Heart left ventricle (tissue), 13 donors: ENCODE measurements around the gene SLC8A3.

ENCODE experiments used
- POLR2A ChIP-seq, 2 donors: fragments of 450-650 bp; IDR thresholded peaks; one replicate each; pipeline ENCODE4 v1.6.1; 2017; ENCODE audit warnings: antibody characterized with exemption in 2 of 2, mild to moderate bottlenecking in 2 of 2, moderate library complexity in 2 of 2
- TF ChIP-seq, protein P1 (sequence below), 12 donors: fragments of 200-600 bp; sonication (generic) in 4 of 12; IDR thresholded peaks; one replicate each; pipeline versions ENCODE4 v1.5.0 to v1.8.0; 2018 to 2022; ENCODE audit warnings: antibody characterized with exemption in 12 of 12, mild to moderate bottlenecking in 5 of 12
- donor health status: ischemic (EF 13 %, LVEDD 7.1; RV severe dilation, severe dysfunction).
- donor health status: DM: no; HTN: yes; CAD: no.
- donor health status: DM: no; HTN: no; CAD: no.
- donor health status: ischemic (EF 25% LVEDD 6.9; RV normal size, moderate dysfunction).
- donor health status: ischemic (EF 25% LVEDD 5.7; RV mildly dilated, moderate dysfunction).
- donor health status: ischemic (EF 35%, LVEDD 5.7; RV mildly dilated, moderate dysfunction).
- donor health status: nonischemic (EF 11% LVEDD 7.7; RV severe dilation, severe dysfunction).
- donor health status: DM: yes; HTN: yes; CAD: no.
- donor health status: PGD.
- donor health status: ischemic (EF 29% LVEDD 5.4; RV normal size, mild dysfunction).
- donor health status: nonischemic (EF 23%, LVEDD 6.1; RV moderate dilation, normal function).

DNA sequence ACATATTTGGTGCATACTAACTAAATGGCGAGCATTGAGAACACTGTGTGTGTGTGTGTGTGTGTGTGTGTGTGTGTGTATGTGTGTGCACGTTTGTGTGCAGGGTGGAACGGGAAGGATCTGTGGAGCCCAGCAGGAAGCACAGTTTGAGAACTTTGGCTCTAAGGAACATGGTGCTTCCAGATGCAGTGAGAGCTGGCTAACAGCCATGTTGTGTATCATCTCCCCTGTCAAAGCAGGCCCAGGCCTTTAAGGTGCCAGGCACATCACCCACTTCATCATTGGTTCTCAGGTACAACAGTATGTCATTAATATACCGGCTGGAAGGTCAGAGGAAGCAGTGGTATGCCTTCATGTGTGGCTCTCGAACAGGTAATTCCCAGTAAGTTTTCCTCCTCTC is 72.5 kb downstream of the SLC8A3 start:
- TF ChIP-seq, protein P1, sequence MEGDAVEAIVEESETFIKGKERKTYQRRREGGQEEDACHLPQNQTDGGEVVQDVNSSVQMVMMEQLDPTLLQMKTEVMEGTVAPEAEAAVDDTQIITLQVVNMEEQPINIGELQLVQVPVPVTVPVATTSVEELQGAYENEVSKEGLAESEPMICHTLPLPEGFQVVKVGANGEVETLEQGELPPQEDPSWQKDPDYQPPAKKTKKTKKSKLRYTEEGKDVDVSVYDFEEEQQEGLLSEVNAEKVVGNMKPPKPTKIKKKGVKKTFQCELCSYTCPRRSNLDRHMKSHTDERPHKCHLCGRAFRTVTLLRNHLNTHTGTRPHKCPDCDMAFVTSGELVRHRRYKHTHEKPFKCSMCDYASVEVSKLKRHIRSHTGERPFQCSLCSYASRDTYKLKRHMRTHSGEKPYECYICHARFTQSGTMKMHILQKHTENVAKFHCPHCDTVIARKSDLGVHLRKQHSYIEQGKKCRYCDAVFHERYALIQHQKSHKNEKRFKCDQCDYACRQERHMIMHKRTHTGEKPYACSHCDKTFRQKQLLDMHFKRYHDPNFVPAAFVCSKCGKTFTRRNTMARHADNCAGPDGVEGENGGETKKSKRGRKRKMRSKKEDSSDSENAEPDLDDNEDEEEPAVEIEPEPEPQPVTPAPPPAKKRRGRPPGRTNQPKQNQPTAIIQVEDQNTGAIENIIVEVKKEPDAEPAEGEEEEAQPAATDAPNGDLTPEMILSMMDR (IDR thresholded peaks at IDR 0.05): no peak
- no peak for TF ChIP-seq POLR2A (IDR thresholded peaks at IDR 0.05)
